ENCODE measurements around the gene GMPS.

GRCh38 chr3:155889952-155890351 is 19.5 kb downstream of the GMPS start:
- TF ChIP-seq TCF3 (IDR thresholded peaks at IDR 0.05; ENCODE audit: borderline replicate concordance, insufficient read depth, low read depth, low read length) (no peak), CBX3 (IDR thresholded peaks at IDR 0.05; ENCODE audit: borderline replicate concordance, low read depth) (no peak), POLR2A (IDR thresholded peaks at IDR 0.05; ENCODE audit: low read depth, low read length) (no peak), CHD1 (IDR thresholded peaks at IDR 0.05; ENCODE audit: low read depth, low read length) (no peak), ZBTB40 (IDR thresholded peaks at IDR 0.05; ENCODE audit: borderline replicate concordance) (no peak), FOXK2 (IDR thresholded peaks at IDR 0.05) (no peak), MAX (IDR thresholded peaks at IDR 0.05; ENCODE audit: low read depth, low read length) (no peak), STAT1 (conservative IDR thresholded peaks at IDR 0.05) (no peak), ATF7 (IDR thresholded peaks at IDR 0.05; ENCODE audit: low read depth) (no peak), CTCF (IDR thresholded peaks at IDR 0.05 in 2 of 3, conservative IDR thresholded peaks at IDR 0.05 in 1 of 3; ENCODE audit: control insufficient read depth in 2 of 3, extremely low read depth in 1 of 3, insufficient read depth in 1 of 3, low read depth in 3 of 3, low read length in 3 of 3) (no peak), SIX5 (IDR thresholded peaks at IDR 0.05; ENCODE audit: low read depth, low read length, severe bottlenecking) (no peak)

Measured in GM12878 (cell line).